ENCODE data around the gene SNX22. TPM values are rescaled to one million over a fixed set of nuclear protein-coding genes. Genes with fewer than 3 reads are reported as not detected.
"Not testable (repeated sequence)": the region's sequence is repeated elsewhere in the genome, so short reads cannot be mapped to it uniquely, and the experiment has no call there.

Gene SNX22
- 0.72 TPM for polyA plus RNA-seq (2013, experiment 1 of 2; ENCODE audit: insufficient read length)
- 1.0 TPM for polyA plus RNA-seq (2013, experiment 2 of 2; ENCODE audit: insufficient read length)

DNA sequence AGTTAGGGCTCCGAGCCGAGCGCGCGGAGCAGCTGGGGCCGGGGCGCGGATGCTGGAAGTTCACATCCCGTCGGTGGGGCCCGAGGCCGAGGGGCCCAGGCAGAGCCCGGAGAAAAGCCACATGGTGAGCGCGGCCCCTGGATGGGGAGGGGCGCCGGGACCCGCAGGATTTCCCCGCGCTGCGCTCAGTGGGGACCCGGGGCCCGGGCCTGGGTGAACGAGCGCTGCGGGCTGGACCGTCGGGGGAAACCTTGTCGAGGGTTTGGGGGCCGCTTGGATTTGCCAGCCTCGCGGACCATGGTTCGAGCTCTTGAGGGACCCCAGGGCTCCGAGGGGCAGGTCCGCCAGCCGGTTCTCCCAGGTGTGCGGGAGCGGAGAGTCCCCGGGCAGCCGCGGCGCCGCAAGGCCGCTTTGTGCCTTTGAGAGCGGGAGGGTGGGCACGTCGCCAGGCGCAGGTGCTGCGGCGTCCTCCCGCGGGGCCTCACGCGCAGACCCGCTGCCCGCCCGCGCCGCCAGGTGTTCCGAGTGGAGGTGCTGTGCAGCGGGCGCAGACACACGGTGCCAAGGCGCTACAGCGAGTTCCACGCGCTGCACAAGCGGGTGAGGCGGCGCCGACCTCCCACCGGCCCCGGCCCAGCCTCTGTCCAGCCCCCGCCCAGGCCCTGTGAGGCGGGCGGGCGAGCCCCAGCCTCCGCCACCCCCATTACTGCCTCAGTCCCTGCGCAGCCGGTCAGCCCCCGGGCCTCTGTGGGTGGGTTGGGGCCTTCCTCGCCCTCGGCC lies at the start of gene SNX22:
TSS of gene SNX22 (plus strand) at position 5 of the 780 bp plus-strand sequence. CDS start at position 50, 45 bp downstream.
- DNase-seq: no peak

DNA sequence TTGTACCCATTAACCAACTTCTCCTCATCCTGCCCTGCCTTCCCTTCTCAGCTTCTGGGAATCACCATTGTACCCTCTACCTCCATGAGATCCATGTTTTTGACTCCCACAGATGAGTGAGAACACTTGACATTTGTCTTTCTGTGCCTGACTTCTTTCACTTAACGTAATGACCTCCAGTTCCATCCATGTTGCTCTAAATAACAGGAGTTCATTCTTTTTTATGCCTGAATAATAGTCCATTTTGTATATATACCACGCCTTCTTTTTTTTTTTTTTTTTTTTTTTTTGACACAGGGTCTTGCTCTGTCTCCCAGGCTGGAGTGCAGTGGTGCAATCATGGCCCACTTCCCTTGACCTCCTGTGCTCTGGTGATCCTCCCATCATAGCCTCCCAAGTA lies 49.0 kb upstream of the SNX22 start:
- no peak for DNase-seq

DNA sequence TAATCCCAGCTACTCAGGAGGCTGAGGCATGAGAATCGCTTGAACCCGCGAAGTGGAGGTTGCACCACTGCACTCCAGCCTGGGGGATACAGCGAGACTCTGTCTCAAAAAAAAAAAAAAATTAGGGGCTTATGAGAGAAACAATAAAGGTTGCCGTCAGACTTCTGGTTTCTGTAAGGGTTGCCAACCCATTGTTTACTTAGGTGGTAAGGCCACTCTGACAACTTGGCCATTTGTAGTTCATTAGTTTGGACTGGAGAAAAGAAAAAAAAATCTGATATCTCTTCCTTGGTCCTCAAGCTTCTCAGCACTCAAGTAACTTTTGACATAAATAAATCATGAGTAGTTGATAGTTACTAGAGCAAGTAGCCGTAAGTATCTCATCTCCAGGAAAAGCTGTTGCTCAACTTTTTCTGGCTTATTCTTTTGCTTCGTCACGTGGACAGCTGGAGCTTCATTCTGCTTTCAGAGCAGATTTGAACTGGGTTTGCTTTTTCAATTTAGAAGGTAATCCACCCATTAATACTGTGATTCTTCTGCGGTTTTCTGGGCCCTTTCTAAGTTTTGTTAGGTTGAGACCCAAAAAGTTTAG lies 46.3 kb upstream of the SNX22 start:
- DNase-seq: no peak

DNA sequence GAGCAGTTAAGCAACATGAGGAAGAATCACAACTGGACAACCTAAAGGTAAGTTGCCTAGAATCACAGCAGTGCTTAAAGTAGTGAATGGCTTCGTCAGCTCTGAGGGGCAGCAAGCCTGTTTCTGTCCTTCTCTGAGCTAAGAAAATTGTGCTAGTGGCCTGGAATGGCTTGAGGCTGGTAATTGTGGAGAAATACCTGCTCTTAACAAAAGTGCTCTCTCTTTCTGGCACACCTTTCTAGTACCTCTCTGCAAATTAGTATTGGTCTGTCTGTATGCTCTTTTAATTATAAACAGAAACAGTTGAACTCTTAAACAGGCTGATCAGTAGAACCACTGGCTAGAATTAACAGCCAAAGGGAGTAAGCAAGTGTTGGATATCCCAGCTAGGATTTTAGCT lies 44.2 kb upstream of the SNX22 start:
- no peak for DNase-seq

DNA sequence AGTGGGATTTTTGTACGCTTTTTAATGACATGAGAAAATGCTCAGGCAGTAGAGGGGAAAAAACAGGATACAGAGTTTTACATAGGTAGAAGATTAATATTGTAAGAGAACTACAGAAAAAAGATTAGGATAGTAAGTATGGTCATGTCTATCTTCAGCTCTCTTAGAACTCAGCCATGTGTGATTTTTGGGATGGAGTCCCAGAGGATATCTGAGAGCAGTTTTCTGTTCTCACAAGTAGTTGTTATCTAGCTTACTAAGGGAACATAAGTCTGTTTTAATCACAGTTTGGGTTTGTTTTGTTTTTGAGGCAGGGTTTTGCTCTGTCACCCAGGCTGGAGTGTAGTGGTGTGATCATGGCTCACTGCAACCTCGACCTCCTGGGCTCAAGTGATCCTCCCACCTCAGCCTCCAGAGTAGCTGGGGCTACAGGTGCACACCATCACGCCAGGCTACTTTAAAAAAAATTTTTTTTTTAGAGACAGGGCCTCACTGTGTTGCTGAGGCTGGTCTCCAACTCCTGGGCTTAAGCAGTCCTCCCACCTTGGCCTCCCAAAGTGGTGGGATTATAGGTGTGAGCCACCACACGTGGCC lies 41.3 kb upstream of the SNX22 start:
- not testable (repeated sequence) for DNase-seq

DNA sequence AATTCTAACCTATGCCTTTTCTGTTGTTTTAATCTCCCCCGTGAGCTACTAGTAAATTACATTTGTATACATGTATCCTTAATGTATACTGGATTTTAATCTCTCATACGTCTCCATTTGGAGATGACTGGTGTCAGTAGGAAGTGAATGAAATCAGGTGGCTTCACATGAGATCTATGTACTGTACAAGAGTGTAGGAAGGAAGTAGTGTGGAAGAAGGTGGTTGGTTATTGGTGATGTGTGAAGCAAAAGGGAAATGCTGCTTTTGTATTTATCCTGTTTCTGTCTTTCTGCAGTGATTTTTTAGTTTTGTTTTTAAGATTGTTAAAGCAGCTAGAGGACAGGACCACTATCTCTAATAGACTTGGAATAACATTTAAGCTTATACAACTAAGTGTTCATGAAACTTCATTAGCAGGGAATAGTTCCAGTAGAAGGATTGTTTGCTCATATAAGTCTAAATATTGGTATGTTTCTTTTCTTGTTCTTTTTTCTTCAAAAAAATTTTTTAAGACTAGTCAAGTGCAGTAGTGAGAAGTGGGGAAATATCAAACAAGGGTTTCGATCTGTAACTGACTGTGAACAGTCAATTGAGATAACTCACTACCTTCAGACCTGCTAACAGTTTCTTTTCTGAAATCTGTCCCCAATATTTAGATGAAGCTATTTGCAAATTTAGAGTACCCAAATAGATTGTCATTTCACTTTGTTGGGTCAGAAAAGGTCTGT lies 40.4 kb upstream of the SNX22 start:
- no peak for DNase-seq

DNA sequence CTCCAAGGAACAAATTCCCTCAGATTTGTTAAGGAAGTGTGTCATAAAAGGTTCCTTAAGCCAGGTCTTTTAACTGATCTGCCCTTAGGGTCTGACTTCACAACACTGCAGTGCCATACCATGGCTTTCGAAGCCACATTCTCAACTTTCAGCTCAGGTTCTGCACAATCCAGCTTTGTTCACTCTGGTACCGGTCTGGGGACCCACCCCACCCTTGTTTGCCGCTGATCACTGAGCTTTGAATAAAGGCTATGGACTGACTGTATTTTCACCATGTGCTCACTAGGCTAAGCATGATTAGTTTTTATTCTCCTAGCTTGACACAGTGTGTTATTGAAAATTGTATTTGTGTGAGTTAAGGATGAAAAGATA lies 39.9 kb upstream of the SNX22 start:
- DNase-seq: no peak

DNA sequence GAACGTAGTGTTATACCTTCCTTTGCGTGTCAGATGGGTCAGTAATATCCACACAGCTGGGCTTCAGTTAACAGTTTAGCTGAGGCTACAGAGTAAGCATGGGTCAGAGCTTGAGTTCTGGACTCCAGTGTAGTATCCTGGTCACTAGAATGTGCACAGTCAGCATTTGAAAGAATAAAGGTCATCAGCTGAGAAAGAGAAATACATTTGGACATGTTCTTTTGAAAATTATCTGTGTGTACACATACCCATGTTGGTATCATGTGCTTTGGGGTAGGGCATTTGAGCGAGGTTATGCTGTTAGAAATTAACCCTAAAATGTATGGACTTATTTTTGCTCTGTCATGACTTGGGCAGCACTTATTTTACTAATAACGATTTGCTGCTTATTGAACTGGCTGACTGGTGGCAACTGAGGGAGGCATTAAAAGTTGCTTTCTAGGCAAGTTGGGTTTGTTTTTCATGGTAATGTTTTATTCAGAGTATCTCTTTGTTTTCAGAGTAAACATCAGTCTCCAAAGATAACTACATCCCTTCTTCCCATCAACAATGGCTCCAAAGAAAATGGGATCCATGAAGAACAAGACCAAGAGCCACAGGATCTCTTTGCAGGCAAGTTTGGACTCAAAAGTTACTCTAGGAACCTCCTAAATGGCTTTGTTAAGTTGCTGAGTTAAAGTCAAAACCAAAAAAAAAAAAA lies 39.3 kb upstream of the SNX22 start:
- DNase-seq: no peak

DNA sequence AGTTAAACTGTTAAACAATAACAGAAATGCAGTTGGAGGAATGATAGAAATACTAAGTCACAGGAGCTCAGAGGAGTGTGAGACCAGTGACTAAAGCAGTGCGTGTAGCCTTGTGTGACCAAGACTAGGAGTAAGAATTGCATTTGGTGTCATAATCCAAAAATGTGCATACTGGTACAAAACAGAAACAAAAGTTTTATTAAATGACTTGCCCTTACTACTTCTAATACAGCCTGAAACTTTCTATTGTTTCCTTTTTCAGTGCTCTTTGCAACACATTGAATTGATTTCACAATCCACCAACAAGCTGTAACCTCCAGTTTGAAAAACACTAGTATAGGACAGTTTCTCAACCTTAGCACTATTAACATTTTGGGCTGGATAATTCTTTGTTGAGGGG lies 38.6 kb upstream of the SNX22 start:
- no peak for DNase-seq

DNA sequence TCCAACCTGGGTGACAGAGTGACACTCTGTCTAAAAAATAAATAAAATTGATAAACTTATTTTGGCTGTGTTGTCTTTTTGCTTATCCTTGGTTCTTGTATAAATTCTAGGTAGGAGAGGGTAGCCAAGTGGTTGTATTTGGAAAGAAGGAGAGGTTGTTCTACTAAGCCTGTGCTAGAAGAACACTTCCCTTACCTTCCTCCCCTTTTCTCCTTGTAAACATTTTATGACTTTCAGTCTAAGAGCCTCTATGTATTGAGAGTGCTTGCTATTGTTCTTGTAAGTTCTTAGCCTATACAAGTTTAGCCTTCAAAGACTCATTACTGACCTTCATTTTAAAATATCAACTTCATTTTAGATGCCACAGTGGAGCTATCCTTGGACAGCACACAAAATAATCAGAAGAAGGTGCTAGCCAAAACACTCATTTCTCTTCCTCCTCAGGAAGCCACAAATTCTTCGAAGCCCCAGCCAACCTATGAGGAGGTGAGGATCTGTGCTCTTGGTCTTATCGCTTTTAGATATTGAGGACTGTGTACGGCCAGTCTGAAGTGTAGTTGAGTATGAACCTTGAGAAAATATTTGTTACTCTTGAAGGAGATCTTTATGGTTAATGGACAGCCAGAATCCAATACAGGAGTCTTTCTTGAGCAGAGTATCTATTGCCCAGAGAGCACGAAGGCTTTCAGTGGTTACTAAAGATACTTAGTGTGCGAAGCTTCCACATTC lies 33.6 kb upstream of the SNX22 start:
- no peak for DNase-seq

DNA sequence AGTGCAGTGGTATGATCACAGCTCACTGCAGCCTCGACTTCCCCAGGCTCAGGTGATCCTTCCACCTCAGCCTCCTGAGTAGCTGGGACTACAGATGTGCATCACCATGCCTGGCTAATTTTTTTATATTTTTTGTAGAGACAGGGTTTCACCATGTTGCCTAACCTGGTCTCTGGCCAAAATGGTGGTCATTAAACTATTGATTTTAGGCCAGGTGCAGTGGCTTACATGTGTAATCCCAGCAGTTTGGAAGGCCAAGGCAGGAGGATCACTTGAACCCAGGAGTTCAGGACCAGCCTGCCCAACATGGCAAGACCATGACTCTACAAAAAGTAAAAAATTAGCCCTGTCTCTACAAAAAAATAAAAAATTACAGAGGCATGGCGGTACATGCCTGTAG lies 31.2 kb upstream of the SNX22 start:
- not testable (repeated sequence) for DNase-seq

DNA sequence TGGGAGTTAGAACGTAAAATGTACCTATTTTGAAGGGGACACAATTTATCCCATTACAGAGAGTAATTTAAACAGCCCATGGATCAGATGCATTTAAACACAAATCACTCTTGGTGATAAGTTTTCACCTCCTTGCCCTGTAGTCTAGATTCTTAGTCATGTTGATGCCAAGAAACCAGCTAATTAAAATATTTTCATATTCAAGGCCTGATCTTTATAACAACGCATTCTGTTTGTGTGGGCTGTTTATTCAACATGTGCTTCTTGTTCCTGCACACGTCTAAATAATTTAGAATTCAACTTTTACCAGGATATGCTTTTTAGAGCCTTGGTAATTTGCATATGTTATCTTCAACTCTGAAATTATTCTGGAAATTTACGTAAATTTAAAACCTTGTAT lies 29.9 kb upstream of the SNX22 start:
- DNase-seq: no peak

DNA sequence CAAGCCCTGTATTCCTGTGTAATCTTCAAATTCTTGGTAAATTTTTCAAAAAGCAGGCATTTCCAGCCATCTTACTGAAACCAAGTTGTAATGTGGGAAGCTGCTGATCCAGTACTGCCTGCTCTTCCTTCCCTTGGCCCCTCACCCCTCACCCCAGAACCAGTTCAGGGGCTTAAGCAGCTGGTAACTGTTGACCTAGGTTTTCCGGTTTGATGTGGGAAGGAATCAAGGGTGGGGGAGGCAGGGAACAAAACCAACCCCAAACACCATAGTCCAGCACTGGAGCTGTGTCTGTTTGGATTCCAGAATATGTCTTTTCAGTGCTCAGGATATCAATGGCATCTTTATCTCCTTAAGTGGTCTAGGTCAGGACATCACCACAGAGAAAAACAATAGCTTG lies 29.1 kb upstream of the SNX22 start:
- no peak for DNase-seq

DNA sequence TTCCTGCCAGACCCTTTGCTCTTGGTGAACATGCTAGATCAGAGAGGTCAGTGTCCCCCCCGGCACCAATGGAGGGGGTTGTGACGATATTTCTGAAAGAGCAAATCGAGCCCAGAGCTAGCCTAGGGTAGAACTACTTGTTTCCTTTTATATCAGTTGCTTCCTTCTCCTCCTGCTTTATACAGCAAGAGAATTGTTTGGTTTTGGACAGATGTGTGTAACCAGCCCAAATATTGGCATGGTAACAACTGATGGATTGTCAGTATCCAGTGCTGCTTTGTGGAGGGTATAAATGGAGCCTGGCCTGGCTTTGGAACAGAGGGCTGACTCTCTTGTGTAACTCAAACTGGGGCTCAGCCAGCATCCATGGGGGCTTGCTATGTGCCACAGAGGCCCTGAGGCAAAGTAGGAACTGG lies 28.6 kb upstream of the SNX22 start:
- no peak for DNase-seq

DNA sequence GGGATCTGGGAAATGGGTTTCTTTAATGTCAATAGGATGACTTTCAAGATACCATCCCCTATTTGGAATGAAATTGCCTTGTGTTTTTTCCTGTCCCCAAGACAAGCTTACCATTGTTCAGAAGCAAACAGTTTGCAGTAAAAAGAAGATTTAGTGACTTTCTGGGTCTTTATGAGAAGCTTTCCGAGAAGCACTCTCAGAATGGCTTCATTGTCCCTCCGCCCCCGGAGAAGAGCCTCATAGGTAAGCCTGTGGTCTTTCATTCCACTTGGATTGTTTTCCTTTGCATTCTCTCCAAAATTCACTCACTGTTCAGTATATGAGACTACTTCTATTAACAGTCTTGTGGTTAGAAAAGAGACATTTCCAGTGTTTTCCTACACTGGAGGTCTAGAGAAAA lies 25.6 kb upstream of the SNX22 start:
- DNase-seq: no peak

DNA sequence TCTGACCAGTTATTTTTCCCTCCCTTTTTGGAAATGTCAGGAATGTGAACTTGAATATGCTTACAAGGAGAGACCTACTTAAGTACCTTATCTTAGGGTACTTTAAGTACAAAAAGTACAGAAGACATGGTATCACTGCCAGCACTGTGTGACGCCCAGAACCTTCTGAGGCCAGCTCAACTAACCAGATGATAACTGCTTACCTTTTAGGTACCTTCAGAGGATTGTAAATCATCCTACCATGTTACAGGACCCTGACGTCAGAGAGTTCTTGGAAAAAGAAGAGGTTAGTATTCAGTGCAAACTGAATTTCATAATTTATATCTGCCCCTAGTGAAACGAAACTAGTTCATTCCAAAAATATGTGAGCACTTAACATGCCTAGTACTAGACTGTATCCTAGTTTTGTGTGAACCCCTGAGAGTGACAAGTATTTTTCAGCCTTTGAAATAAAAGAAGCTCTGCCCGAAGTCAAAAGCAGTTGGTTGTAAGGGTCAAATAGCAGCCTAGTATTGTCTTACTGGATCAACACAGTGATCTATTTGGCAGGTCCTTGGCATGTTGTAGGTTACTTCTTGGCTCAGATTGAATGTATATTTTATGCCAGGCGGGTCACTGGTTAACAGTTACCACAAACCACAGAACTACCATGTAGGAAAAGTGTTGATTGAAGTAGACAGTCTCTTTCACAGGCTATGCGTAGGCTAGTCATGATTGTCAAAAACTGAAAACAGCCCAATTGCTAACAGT lies 23.8 kb upstream of the SNX22 start:
- no peak for DNase-seq

DNA sequence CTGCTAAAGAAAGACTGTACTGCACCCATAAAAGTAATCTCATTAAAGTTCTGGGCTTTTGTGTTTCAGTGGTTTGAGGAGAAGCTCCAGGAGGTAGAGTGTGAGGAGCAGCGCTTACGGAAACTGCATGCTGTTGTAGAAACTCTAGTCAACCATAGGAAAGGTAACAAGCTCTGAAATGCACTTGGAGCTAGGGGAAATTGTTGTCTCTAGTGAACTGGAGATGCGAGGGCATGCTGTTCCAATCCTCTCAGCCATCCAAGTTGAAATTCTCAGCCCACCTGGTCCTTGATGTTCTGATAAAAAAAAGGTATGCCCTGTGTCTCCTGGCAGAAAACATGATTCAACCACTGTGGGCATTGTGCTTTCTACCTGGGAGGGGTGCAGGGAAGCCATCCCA lies 21.4 kb upstream of the SNX22 start:
- no peak for DNase-seq

DNA sequence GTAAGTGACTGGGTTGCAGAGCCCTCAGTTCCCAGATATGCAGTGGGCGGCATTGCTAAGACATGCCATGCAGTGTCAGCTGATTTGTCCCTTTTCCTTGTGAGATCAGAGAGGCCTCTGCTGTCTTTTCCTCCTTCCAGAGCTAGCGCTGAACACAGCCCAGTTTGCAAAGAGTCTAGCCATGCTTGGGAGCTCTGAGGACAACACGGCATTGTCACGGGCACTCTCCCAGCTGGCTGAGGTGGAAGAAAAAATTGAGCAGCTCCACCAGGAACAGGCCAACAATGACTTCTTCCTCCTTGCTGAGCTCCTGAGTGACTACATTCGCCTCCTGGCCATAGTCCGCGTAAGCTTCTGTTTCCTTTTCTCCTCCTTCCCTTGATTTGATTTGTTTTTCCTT lies 20.0 kb upstream of the SNX22 start:
- no peak for DNase-seq

DNA sequence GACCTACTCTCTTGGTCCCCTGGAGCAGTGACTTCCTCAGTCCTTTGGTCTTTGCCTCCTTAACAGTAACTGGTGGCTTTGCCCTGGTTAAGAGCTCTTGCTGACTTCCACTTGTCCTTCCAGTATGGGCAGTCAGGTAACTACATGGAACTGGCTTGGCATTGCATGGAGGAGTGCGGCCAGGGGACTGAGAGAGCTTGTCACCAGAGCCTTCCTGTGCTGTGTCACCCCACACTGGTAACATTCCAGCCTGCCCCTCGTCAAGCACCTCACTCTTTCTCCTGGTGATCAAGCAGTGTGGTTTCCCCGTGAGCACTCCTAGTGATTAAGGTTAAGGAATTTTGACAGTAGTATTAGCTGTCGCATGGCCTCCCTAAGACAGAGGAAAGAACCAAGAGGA lies 19.3 kb upstream of the SNX22 start:
- DNase-seq: no peak

DNA sequence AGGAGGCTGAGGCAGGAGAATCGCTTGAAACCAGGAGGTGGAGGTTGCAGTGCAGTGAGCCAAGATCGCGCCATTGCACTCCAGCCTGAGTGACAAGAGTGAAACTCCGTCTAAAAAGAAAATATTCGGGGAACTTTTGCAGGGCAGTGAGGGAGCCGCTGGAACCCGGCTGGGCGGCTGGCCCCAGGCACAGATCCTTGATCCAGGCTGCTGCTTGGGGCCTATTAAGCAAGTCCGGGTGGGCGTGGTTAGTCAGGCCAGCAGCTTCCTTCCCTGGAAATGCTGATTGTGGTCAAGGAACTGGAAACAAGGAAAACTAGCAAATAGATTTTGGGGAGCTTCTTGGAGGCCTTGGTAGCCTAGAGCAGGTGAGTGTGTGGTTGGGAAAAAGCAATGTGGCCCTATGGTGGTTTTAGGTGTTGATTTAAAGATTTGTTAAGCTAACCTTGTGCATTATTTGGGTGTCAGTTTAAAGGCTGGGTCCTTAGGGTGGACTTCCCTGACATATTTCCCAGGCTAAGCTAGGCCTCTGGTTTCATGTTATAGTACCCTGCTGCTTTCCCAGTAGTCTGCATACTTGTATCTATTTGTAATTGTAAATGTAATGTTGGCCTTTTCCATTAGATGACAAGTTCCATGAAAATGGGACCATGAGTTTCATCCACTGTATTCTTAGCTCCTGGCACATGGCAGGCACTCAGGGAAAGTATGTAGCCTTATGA lies 17.7 kb upstream of the SNX22 start:
- DNase-seq: no peak
